Hindlimb muscle (tissue), 1 donor: ENCODE data around the gene GOLGB1. TPM values are rescaled to one million over a fixed set of nuclear protein-coding genes. Genes with fewer than 3 reads are reported as not detected.
"Not testable (repeated sequence)": the region's sequence is repeated elsewhere in the genome, so short reads cannot be mapped to it uniquely, and the experiment has no call there.

Experiments used
- DNase-seq: peaks from one replicate; pipeline ENCODE4 v3.0.0-alpha.2; 2013
- polyA plus RNA-seq: library from polyadenylated mRNA; unstranded; fragments of 120-200 nt; gene quantifications from one replicate; pipeline ENCODE4 v1.2.1, GENCODE V29; 2013; ENCODE audit not compliant: insufficient read length

GOLGB1 gene
- polyA plus RNA-seq, 1 donor = 43.1 TPM

GRCh38 chr3:121690777-121691405 lies 58.6 kb downstream of the GOLGB1 start:
- DNase-seq = no peak

DNA sequence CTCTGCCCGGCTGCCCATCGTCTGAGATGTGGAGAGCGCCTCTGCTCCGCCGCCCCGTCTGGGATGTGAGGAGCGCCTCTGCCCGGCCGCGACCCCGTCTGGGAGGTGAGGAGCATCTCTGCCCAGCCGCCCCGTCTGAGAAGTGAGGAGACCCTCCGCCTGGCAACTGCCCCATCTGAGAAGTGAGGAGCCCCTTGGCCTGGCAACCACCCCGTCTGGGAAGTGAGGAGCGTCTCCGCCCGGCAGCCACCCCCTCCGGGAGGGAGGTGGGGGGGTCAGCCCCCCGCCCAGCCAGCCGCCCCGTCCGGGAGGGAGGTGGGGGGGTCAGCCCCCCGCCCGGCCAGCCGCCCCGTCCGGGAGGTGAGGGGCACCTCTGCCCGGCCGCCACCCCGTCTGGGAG lies 60.8 kb downstream of the GOLGB1 start:
- not testable (repeated sequence) for DNase-seq

DNA sequence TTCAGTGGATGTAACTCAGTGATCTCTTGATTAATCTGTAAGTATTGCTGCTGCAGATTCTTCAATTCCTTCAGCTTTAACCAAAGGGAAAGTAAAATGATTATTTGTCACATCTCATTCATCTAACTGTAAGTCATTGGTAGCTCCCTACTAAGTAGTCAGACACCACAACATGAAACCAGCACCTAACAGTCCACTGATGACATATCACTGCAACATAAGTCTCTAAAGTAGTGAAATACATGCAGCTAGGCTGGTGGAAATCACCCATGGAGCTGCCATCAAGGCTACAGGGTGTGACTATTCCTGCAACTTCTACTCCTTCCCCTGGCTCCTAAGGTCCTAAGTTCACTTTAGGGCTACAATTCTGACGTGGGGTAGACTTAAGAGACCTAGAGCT lies 67.7 kb downstream of the GOLGB1 start:
- DNase-seq = no peak

- no peak for DNase-seq
These were observed 72.4 kb downstream of the GOLGB1 start for GRCh38 chr3:121677141-121677540.

DNA sequence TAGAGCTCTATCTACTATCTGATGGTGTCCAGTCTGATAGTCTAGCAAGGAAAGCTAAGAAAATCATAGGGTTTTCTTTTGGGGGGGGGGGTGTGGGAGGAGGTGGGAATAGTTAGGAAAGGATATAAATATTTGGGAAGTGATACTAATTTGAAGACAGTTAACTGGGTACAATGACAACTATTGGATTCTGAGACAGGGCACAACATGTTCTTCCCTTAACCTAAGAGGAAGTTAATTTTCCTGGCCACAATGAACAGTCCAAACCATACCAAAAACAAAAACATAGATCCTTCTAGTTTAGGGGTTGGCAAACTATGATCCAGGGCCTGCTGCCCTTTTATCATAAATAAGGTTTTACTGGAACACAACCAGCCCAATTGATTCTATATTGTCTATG lies 78.9 kb downstream of the GOLGB1 start:
- no peak for DNase-seq

GRCh38 chr3:121667333-121667732 lies 82.2 kb downstream of the GOLGB1 start:
- DNase-seq = no peak

DNA sequence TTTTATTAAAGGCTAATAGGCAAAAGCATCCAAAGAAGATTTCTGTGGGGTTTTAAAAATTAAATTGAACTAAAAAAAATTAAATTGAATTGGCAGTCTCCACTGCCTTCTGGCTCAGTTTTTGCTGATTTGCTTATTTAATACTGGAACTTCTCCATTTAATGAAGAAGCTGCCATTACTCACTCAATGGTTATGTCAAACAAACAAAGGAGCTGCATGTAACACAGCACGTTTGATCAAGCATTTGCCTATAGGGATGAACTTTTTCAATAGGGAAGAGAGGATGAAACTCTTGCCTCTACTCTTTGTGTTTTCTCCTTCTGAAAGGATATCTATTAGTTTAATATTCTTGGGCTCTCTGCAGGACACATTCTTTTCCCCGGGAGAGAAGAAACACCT lies 84.1 kb downstream of the GOLGB1 start:
- no peak for DNase-seq

DNA sequence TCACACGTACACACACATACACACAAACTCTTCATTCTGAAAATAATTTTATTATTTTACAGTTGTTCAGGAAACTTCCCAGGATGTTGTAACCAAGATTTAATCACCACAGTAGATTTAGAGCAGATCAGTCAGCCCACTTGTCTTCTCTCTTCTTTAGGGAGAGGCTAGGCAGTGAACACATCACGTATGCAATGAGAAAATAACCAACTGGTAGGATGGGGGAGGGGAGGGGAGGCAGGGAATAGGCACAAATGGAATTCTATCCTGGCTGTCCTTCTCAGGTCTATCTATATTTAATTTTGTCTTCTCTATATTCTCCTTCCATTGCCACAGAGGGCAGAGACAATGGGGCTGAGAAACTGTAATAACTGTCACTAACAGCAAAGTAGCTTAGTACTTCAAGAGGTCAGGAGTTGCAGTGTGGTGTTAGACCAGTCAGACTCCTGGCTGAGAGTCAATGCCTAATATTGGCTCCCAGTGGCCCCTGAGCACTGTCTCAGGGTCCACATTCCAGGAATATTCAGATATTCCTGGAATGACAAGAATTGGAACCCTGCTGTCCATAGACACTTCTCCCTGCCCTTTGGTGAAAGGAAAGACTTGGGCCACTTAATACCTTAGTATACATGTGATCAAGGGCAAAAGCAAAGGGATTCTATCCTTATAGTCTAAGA lies 86.2 kb downstream of the GOLGB1 start:
- DNase-seq = no peak

GRCh38 chr3:121662742-121663141 lies 86.8 kb downstream of the GOLGB1 start:
- DNase-seq = no peak

DNA sequence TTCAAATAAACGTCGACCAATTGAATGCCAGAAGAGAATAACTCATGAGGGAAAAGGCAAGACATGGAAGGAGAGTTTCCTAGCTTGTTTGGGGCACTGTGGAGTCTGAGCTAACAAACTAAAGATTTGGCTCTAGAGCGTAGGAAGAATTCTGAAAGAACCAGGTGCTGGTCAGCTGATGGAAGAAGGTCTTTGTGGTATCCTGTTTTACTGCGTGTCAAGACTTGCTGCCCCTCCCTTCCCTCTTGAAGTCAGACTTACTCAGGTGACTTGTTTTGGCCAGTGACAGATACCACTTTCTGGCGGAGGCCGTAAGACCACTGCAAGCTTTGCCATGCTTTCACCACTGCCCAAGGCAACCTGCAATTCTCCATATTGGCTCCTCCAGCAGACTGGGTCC lies 88.2 kb downstream of the GOLGB1 start:
- no peak for DNase-seq

DNA sequence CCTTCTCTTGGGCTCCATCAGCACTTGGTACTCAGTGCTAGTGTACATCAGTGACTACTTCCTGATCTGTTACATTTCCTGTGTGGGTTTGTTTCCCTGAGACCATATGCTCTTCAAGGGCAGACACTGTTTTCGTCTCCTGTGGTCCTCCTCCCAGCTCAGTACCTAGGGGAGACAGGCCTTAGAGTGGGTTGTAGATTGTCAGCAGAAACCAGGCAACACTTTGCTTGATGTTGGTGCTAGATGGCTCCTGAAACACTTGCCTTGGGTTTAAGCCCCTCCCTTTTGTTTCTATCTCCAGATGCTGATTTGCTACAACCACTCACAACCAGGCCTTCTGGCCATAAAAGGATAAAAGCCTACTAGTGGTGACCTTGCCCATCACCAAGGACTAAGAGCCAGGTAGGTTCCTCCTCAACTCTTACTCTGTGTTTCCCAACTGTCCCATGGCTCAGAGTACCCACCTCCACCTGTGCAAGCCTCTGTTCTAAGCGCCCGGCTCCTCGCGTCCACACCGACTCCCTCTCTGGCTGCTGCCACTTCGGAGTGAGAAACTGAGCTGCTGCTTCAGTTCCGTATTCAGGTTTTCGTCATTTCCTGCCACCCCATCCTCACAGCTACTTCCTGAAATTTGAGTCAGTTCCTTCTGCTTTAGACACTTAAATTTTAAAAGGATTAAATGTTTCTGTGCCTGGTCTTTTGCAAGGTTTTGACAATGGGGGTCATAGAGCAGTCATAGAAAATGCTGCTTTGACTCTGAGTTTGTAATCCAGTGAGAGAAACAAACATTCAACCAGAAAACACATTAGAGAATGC lies 89.0 kb downstream of the GOLGB1 start, which contains the start of gene HCLS1:
Gene HCLS1, minus strand, starts transcription at position 548 of the 816 bp plus-strand sequence. CDS start 2,556 bp downstream, outside the sequence.
- peak; percentile 17 for DNase-seq

DNA sequence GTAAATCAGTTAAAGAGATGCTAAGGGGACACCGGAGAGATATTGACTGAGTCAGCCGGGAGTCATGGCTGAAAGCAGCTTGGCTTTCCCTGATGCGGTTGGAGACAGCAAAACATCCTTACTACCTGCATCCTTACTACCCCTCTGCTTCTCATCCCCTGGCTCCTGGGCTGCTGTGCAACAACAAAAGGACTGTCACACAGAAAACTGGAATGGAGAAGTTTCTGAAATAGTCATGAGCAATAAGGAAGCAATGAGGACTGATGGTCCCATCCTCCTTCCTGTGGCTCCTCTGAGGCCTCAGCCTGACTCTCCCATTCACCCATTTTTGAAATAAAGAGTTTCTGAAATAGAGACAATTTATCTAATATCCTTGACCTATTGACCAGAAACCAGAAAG lies 90.0 kb downstream of the GOLGB1 start:
- DNase-seq = no peak

DNA sequence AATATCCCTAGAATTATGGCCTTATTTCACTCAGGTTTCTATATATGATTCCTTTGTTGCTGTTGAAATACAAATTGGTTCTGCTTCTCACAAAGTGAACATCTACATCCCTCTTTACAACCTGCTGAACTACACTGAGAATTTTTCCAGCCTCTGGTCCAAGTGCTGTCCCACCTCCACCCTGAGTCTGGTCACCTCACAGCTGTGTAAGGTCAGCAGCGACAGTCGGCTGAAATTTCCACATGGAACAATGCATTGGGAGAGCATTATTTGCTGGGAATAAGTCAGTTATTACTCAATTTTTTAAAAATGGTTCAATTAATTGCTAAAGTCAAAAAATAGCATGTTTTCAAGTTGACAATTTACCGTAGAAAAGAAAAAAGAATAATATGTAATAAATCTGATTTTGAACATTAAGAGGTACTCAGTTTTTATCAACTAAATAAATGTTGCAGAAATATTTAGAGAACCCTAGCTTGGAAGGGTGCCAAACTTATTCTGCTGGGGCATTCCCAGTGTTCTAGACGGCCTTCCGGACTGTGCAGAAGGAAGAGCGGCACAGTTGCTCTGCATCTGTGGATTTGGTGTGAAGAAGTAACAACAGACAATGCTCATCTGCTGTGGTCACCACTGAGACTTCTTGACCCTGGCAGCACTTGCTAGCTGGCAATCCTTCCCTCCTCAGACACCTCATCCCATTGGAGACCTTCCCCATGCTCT lies 90.7 kb downstream of the GOLGB1 start:
- no peak for DNase-seq

DNA sequence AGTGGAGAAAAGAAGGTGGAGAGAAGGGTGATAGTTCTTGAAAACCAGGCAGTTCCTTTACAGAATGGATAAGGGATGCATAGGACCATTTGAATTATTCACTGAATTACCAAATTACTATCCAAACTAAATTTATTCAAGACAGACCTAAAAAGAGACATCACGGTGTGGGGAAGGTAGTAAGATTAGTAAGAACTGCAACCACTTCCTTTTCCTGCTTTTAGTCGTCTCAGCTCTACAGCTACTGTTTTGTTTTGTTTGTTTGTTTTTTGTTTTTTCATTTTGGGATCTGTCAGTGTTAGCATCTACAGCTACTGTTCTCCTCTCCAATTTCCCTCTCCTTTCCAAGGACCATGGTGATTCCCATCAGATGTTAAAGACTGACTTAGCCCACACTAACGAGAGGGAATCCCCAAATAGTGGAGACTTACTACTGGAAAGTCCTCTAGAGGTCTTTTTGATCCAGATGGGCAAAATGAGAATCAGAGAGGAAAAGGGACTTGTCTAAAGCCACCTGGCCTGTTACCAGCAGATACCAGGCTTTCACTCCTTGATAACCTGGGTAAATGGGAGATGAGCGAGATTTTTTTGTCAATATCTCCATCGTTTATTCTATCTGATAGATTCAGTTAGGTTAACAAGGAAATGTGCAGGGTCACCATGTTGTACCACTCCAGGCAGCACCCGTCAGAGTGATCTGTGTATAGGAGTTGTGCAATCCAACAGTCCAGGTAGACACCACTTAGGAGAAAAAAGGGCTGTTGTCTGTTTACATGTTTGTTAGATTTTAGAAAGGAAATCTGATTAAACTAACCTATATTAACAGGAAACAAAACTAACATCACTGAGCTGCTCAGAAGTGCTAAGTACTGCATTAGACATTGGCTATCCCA lies 94.8 kb downstream of the GOLGB1 start:
- no peak for DNase-seq

DNA sequence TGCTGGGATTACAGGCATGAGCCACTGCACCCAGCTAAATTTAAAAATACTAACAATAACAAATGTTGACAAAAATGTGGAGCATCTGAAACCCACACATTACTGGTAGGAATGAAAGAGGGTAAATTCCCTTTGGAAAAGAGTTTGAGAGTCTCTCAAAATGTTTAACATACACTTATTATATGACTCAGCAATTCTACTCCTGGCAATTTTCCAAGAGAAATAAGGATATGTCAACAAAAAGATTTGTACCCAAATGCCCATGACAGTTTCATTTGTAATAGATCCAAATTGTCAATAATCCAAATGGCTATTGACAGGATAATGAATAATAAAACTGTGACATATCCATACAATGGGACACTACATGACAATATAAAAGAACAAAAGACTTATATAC lies 97.9 kb downstream of the GOLGB1 start:
- DNase-seq = no peak

DNA sequence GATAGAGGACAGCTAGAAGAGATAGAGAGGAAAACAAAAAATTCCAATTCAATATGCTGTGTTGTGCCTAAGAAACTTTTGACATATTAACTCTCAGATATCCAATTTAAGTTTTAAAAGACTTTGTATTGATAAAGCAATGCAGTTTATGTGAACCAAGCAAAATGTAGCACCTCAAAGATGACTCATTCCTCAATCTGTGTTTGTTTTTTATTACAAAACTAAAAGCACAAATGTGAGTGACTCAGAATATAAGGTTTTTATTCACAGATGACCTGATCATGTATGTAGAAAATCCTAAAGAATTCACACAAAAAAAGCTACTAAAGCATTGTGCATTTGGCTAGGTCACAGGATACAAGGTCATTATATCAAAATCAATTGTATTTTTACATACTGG lies 99.9 kb downstream of the GOLGB1 start:
- DNase-seq = no peak

DNA sequence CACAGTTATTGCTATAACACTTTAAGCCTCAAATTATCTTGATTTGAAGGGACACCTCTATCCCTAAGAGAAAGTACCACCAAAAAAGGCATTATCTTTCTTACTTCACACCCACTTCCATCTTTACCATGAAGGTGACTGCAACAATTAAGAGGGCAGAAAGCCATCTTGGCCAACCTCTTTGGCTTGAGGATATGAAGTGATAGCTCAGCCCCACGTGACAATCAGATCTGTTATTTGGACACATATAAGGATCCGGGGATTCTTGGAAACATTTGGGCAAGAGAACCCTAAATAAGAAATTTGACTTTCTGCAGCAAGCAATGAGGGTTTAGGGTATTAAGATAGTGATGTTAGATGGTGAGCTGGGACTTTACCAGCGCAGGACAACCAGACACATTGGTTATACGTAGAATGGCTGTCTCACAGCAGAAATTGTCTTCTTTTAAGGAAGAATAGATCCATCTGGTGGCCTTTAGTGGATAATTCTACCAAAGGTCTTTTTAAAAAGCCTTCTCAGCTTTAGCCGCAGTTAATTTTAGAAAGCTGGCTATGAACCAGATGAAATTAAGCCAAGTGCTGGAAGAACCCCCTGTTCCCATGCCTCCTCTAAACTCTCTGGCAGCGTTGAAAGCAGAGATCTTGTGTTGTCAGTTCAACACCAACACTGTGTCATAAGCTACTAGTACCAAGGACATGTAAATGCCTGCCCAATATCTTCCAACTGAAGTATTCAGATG lies 101.2 kb downstream of the GOLGB1 start:
- DNase-seq = no peak

DNA sequence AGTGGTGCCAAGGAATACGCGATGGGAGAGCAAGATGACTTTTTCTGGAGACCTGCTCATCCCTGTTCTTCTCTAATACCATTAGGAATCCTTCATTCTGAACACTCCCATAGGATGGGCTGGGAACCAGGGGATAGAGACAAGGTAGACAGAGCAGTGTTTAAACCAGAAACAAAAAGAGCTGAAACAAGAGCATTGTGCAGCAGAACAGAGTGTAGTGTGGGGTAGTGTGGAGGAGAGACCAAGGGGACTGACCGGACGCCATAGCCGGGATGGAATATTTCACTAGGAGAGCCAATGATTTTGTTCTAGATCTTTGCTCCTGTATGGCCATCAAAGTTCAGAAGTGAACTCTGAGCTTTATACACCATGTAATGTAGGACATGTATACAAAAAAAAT lies 104.5 kb downstream of the GOLGB1 start:
- no peak for DNase-seq

DNA sequence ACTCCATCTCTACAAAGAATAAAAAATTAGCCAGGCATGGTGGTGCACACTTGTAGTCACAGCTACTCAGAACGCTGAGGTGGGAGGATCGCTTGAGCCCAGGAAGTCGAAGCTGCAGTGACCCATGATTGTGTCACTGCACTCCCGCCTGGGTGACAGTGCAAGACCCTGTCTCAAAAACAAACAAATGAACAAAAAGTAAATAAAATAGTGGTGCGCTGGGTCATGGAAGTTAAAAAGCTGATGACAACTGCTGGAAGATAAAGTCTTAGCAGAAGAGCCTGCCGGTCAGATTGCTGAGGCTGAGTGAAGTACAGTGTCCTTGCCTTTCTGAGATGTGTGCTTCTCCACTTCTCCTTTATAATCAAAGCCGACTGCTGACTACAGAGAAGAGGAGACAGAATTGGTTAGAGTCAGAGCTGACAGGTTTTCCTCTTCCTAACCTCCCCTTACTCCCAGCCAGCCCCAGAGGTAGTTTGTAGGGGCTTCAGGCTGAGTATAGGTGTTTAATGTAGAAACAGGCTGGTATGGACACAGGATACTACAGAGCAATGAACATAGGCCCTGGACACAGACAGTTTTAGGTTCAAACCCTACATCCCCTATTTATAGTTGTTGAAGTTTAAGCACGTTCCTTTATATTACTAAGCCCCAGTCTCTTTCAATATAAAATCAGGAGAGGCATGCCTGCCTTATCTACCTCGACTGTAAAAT lies 106.8 kb downstream of the GOLGB1 start:
- DNase-seq = no peak

DNA sequence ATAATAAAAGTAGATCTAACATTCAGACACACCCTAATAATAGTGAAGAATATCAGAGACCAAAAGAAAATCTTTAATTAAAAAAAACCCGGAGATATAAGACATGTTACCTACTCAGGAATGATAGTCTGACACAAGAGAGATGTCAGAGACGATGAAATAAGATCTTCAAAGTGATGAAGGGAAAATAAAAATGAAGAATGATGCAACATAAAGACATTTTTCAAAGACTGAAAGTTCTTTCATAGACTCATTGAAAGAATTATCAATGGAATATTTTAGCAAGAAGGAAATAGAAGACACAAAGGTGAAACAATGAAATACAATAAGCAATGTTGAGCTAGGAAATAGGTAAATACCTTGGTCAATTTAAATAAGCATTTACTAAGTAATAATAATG lies 108.4 kb downstream of the GOLGB1 start:
- no peak for DNase-seq
